ENCODE results near the gene NUDT2. TPM values are rescaled to one million over a fixed set of nuclear protein-coding genes. Genes with fewer than 3 reads are reported as not detected.

The NUDT2 gene
- total and polyA plus RNA-seq, 10 of the 15 experiments (the other 5 are each of a cell fraction or from before 2014, with no cell fraction given): 24.5 to 55.1 (median 33.6) TPM

- Histone ChIP-seq H3K4me2 (ENCODE audit: control insufficient read depth, insufficient read depth) (no peak overlapping the region), H3K36me3 (ENCODE audit: control insufficient read depth in 2 of 2, insufficient read depth in 2 of 2, low read length in 1 of 2) (no peaks in the 10 kb centered on the region), H3K4me1 (ENCODE audit: control insufficient read depth, insufficient read depth, low read length) (no peaks in the 10 kb centered on the region), H3K79me2 (ENCODE audit: control insufficient read depth, insufficient read depth, low read length) (no peaks in the 10 kb centered on the region), H3K9me3 (replicated peaks; ENCODE audit: control insufficient read depth, insufficient read depth, low read length) (no peaks in the 10 kb centered on the region), H2AFZ (ENCODE audit: control insufficient read depth, low read depth, low read length) (no peak overlapping the region), H3K27me3 (replicated peaks in 1 of 2; ENCODE audit: control insufficient read depth in 2 of 2, insufficient read depth in 2 of 2, low read length in 1 of 2) (no peaks in the 10 kb centered on the region), H3K4me3 (no peak overlapping the region), H4K20me1 (ENCODE audit: control insufficient read depth, insufficient read depth) (no peaks in the 10 kb centered on the region), H3K9ac (ENCODE audit: control insufficient read depth, insufficient read depth, low read length) (no peak overlapping the region), H3K27ac (ENCODE audit: control insufficient read depth, insufficient read depth) (no peak overlapping the region)
- ChIA-PET SMC1A (ENCODE audit: uncharacterized antibody, unreplicated experiment) (no interaction called here), RAD21 (ENCODE audit: unreplicated experiment) (no interaction called here), POLR2A (no interaction called here), CTCF (no interaction called here)
- in situ Hi-C loops (cut with MboI): no loop called here
- BruUV-seq (replicated peaks): no TSS peak
- ATAC-seq (no peak), DNase-seq (ENCODE audit: low read depth, low spot score) (no peak), FAIRE-seq (no peak)
- TF ChIP-seq TARDBP (IDR thresholded peaks at IDR 0.05; ENCODE audit: borderline replicate concordance): no peak
- no peak for TF ChIP-seq JUNB (IDR thresholded peaks at IDR 0.05)
- TF ChIP-seq NFYB (IDR thresholded peaks at IDR 0.05; ENCODE audit: insufficient read depth, low read depth, low read length): no peak
- TF ChIP-seq PML (IDR thresholded peaks at IDR 0.05; ENCODE audit: low read length): no peak
- TF ChIP-seq ZNF687 (IDR thresholded peaks at IDR 0.05): no peak
- TF ChIP-seq, protein P1, sequence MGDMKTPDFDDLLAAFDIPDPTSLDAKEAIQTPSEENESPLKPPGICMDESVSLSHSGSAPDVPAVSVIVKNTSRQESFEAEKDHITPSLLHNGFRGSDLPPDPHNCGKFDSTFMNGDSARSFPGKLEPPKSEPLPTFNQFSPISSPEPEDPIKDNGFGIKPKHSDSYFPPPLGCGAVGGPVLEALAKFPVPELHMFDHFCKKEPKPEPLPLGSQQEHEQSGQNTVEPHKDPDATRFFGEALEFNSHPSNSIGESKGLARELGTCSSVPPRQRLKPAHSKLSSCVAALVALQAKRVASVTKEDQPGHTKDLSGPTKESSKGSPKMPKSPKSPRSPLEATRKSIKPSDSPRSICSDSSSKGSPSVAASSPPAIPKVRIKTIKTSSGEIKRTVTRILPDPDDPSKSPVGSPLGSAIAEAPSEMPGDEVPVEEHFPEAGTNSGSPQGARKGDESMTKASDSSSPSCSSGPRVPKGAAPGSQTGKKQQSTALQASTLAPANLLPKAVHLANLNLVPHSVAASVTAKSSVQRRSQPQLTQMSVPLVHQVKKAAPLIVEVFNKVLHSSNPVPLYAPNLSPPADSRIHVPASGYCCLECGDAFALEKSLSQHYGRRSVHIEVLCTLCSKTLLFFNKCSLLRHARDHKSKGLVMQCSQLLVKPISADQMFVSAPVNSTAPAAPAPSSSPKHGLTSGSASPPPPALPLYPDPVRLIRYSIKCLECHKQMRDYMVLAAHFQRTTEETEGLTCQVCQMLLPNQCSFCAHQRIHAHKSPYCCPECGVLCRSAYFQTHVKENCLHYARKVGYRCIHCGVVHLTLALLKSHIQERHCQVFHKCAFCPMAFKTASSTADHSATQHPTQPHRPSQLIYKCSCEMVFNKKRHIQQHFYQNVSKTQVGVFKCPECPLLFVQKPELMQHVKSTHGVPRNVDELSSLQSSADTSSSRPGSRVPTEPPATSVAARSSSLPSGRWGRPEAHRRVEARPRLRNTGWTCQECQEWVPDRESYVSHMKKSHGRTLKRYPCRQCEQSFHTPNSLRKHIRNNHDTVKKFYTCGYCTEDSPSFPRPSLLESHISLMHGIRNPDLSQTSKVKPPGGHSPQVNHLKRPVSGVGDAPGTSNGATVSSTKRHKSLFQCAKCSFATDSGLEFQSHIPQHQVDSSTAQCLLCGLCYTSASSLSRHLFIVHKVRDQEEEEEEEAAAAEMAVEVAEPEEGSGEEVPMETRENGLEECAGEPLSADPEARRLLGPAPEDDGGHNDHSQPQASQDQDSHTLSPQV (IDR thresholded peaks at IDR 0.05): no peak
- no peak for TF ChIP-seq GABPA (IDR thresholded peaks at IDR 0.05; ENCODE audit: low read depth)
- no peak for TF ChIP-seq TBL1XR1 (IDR thresholded peaks at IDR 0.05; ENCODE audit: low read depth, low read length)
- no peak for TF ChIP-seq EP300 (IDR thresholded peaks at IDR 0.05; ENCODE audit: borderline replicate concordance in 1 of 2, control insufficient read depth in 1 of 2, low read depth in 2 of 2, low read length in 2 of 2)
- TF ChIP-seq TCF3 (IDR thresholded peaks at IDR 0.05; ENCODE audit: borderline replicate concordance, insufficient read depth, low read depth, low read length): no peak
- TF ChIP-seq, protein P2, sequence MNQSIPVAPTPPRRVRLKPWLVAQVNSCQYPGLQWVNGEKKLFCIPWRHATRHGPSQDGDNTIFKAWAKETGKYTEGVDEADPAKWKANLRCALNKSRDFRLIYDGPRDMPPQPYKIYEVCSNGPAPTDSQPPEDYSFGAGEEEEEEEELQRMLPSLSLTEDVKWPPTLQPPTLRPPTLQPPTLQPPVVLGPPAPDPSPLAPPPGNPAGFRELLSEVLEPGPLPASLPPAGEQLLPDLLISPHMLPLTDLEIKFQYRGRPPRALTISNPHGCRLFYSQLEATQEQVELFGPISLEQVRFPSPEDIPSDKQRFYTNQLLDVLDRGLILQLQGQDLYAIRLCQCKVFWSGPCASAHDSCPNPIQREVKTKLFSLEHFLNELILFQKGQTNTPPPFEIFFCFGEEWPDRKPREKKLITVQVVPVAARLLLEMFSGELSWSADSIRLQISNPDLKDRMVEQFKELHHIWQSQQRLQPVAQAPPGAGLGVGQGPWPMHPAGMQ (IDR thresholded peaks at IDR 0.05; ENCODE audit: borderline replicate concordance): no peak
- 100% methylated on average over 1 of the region's 1 CpG for WGBS (ENCODE audit: insufficient coverage, insufficient replicate concordance, low lambda C conversion rate, missing lambda C conversion rate)
- intact Hi-C loops (cut with micrococcal nuclease; ENCODE audit: unreplicated experiment): no loop called here
These were observed 19.2 kb upstream of the NUDT2 start for GRCh38 chr9:34310215-34310614.
